Islet precursor cell (in vitro differentiated cells): ENCODE measurements around the gene SRSF4.
"Not testable (repeated sequence)": the region's sequence is repeated elsewhere in the genome, so short reads cannot be mapped to it uniquely, and the experiment has no call there.

Experiments
- DNase-seq: peaks from one replicate; pipeline ENCODE4 v3.0.0-alpha.2; 2018

The SRSF4 gene

GRCh38 chr1:29124366-29125236, 57.1 kb downstream of the SRSF4 start:
- peak; percentile 94 for DNase-seq

GRCh38 chr1:29123887-29124365, 57.8 kb downstream of the SRSF4 start, which contains the start of gene TMEM200B:
TSS of gene TMEM200B (minus strand) at chr1:29123903. CDS start at chr1:29121828, 2,075 bp downstream.
- DNase-seq, result no peak

GRCh38 chr1:29123053-29123886, 58.4 kb downstream of the SRSF4 start:
- DNase-seq, result peak; percentile 71

GRCh38 chr1:29122682-29123052, 59.0 kb downstream of the SRSF4 start:
- DNase-seq, result peak; percentile 79

- peak; percentile 92 for DNase-seq
These were observed 59.6 kb downstream of the SRSF4 start for GRCh38 chr1:29121936-29122681.

- DNase-seq, result peak; percentile 69
These were observed 60.2 kb downstream of the SRSF4 start for GRCh38 chr1:29121516-29121935.

- DNase-seq, result peak; percentile 85
These were observed 60.7 kb downstream of the SRSF4 start for GRCh38 chr1:29120947-29121485.

GRCh38 chr1:29120367-29120766, 61.3 kb downstream of the SRSF4 start:
- DNase-seq, result no peak

GRCh38 chr1:29119121-29119929, 62.4 kb downstream of the SRSF4 start:
- DNase-seq, result no peak

- no peak for DNase-seq
These were observed 64.3 kb downstream of the SRSF4 start for GRCh38 chr1:29117381-29117780.

- DNase-seq, result no peak
These were observed 67.0 kb downstream of the SRSF4 start for GRCh38 chr1:29114654-29115053.

- DNase-seq, result no peak
These were observed 68.1 kb downstream of the SRSF4 start for GRCh38 chr1:29113413-29114117.

GRCh38 chr1:29112705-29113412, 68.8 kb downstream of the SRSF4 start:
- DNase-seq, result no peak

GRCh38 chr1:29108041-29108440, 73.7 kb downstream of the SRSF4 start:
- DNase-seq, result not testable (repeated sequence)

- no peak for DNase-seq
These were observed 75.9 kb downstream of the SRSF4 start for GRCh38 chr1:29105822-29106221.

- no peak for DNase-seq
These were observed 81.2 kb downstream of the SRSF4 start for GRCh38 chr1:29100487-29100886.

GRCh38 chr1:29099286-29099685, 82.4 kb downstream of the SRSF4 start:
- no peak for DNase-seq
